Caco-2 (cell line): Measurements from ENCODE around the gene KIRREL3. TPM values are rescaled to one million over a fixed set of nuclear protein-coding genes. Genes with fewer than 3 reads are reported as not detected.

ENCODE experiments used
- BruUV-seq: library from RNA; stranded (reverse); fragments of 400-500 nt; replicated peaks from 2 replicates; lab custom pipeline; 2021; lab: Mats Ljungman, UMichigan
- CTCF ChIA-PET: fragments of 300-600 bp; sonication (Branson Sonifier 250); formaldehyde crosslinking; loops from one replicate; lab custom pipeline; 2022; ENCODE audit warnings: antibody characterized with exemption; lab: Charles Lee
- POLR2A ChIA-PET: fragments of 300-600 bp; sonication (Branson Sonifier 250); formaldehyde crosslinking; loops from one replicate; lab custom pipeline; 2022; ENCODE audit warnings: antibody characterized with exemption; lab: Charles Lee
- DNase-seq, 2 experiments: peaks; one replicate each; pipeline versions ENCODE4 v3.0.0 to v3.0.0-alpha.2; 2020 to 2022
- H3K27me3 ChIP-seq: replicated peaks from 2 replicates; pipeline ENCODE4 v1.6.0; 2011; ENCODE audit warnings: low read length; ENCODE audit not compliant: control insufficient read depth, insufficient read depth
- H3K36me3 ChIP-seq: 2 replicates; pipeline ENCODE4 v1.5.1; 2011; ENCODE audit warnings: low read length; ENCODE audit not compliant: control insufficient read depth, insufficient read depth
- H3K4me1 ChIP-seq: fragments of 250-450 bp; sonication (Bioruptor Pico); 2 replicates; pipeline ENCODE4 v1.5.1; 2020; ENCODE audit warnings: mild to moderate bottlenecking
- H3K4me3 ChIP-seq: 2 replicates; pipeline ENCODE4 v1.5.1; 2011; ENCODE audit warnings: low read depth, mild to moderate bottlenecking, control low read depth, low read length
- H3K9me3 ChIP-seq: fragments of 250-450 bp; sonication (Bioruptor Pico); 2 replicates; pipeline ENCODE4 v1.5.1; 2020; ENCODE audit warnings: mild to moderate bottlenecking, moderate library complexity
- H3K27ac Mint-ChIP-seq: one replicate; pipeline ENCODE4 v1.8.0; 2022; ENCODE audit warnings: mixed read lengths; ENCODE audit not compliant: unreplicated experiment
- H3K27me3 Mint-ChIP-seq: one replicate; pipeline ENCODE4 v1.8.0; 2022; ENCODE audit warnings: mixed read lengths; ENCODE audit not compliant: insufficient read depth, unreplicated experiment
- H3K36me3 Mint-ChIP-seq: one replicate; pipeline ENCODE4 v1.8.0; 2022; ENCODE audit warnings: mild to moderate bottlenecking, mixed read lengths; ENCODE audit not compliant: insufficient read depth, unreplicated experiment
- H3K4me1 Mint-ChIP-seq: one replicate; pipeline ENCODE4 v1.8.0; 2022; ENCODE audit warnings: low read depth, mixed read lengths; ENCODE audit not compliant: unreplicated experiment
- H3K4me3 Mint-ChIP-seq: one replicate; pipeline ENCODE4 v1.8.0; 2022; ENCODE audit warnings: mild to moderate bottlenecking, moderate library complexity, mixed read lengths; ENCODE audit not compliant: unreplicated experiment
- H3K9me3 Mint-ChIP-seq: one replicate; pipeline ENCODE4 v1.8.0; 2022; ENCODE audit warnings: mixed read lengths; ENCODE audit not compliant: unreplicated experiment
- intact Hi-C: fragments of 100-400 bp; cut with micrococcal nuclease; formaldehyde crosslinking; loops from one replicate; pipeline ENCODE4 v1.10.0; 2022; ENCODE audit not compliant: unreplicated experiment
- total RNA-seq: library from RNA; stranded (reverse); gene quantifications from 2 replicates; pipeline ENCODE4 v1.2.3, GENCODE V29; 2022
- TF ChIP-seq, protein P1 (sequence below), 2 experiments: fragments of 200-600 bp in 1 of 2; IDR thresholded peaks; 1 replicate in 1 of 2; 2 replicates in 1 of 2; pipeline versions ENCODE4 v1.5.1 to v1.8.0; 2011 to 2022; ENCODE audit warnings: antibody characterized with exemption in 1 of 2, control low read depth in 1 of 2, inconsistent platforms in 1 of 2, low read depth in 1 of 2, low read length in 1 of 2, mild to moderate bottlenecking in 1 of 2, moderate library complexity in 1 of 2; ENCODE audit not compliant: insufficient read depth in 1 of 2, severe bottlenecking in 1 of 2, unreplicated experiment in 1 of 2

KIRREL3 gene
- total RNA-seq, 1 experiment from 2014 or later = not detected

DNA sequence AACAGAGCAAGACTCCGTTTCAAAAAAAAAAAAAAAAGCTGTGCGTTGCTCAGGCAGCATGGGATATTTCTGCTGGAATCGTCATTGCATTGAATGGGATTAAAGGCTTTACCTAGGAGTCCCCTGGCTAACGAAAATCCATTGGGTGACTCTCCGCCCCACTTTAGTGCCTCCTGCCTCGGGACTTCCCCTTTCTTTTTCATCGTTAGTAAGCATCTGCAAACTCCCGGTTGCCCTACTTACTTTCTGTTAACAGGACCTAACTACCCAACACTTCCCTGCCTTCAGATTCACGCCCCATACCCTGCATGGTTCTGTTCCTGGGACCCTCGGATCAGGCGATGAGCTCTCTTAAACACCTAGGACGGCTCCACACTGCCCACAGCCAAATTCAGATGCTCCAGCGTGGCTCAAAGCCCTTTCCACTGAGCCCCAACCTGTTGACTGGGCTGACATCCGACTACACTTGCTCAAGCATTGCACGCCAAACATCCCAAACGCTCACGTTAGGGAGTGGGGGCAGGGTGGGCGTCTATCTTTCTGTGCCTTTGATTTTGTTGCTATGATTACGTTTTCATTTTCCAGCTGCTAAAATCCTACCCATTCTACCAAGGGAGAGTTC is 501.3 kb downstream of the KIRREL3 start:
- no peak overlapping the region for H3K4me3 ChIP-seq
- Mint-ChIP-seq H3K4me3 (no peak overlapping the region), H3K36me3 (no peaks in the 10 kb centered on the region), H3K4me1 (no peaks in the 10 kb centered on the region), H3K9me3 (no peaks in the 10 kb centered on the region), H3K27ac (no peak overlapping the region), H3K27me3 (peaks cover 37% of the 10 kb centered on the region)
- TF ChIP-seq, protein P1, sequence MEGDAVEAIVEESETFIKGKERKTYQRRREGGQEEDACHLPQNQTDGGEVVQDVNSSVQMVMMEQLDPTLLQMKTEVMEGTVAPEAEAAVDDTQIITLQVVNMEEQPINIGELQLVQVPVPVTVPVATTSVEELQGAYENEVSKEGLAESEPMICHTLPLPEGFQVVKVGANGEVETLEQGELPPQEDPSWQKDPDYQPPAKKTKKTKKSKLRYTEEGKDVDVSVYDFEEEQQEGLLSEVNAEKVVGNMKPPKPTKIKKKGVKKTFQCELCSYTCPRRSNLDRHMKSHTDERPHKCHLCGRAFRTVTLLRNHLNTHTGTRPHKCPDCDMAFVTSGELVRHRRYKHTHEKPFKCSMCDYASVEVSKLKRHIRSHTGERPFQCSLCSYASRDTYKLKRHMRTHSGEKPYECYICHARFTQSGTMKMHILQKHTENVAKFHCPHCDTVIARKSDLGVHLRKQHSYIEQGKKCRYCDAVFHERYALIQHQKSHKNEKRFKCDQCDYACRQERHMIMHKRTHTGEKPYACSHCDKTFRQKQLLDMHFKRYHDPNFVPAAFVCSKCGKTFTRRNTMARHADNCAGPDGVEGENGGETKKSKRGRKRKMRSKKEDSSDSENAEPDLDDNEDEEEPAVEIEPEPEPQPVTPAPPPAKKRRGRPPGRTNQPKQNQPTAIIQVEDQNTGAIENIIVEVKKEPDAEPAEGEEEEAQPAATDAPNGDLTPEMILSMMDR (IDR thresholded peaks at IDR 0.05; ENCODE audit: insufficient read depth in 1 of 2, low read depth in 1 of 2, low read length in 1 of 2, severe bottlenecking in 1 of 2, unreplicated experiment in 1 of 2) = no peak
- CTCF ChIA-PET = interaction anchor here (0.6 kb wide), 1 partner anchor 87 kb away, joined by 3 read pairs; no protein-coding TSS in a partner anchor
- no TSS peak for BruUV-seq
- H3K9me3 ChIP-seq = peaks cover 1% of the 10 kb centered on the region; the same call in 1 of the 2 replicates
- H3K27me3 ChIP-seq = peaks cover 10% of the 10 kb centered on the region
- POLR2A ChIA-PET = no interaction called here
- no peak for DNase-seq
- no peaks in the 10 kb centered on the region for H3K36me3 ChIP-seq
- intact Hi-C loops = no loop called here
- no peaks in the 10 kb centered on the region for H3K4me1 ChIP-seq

DNA sequence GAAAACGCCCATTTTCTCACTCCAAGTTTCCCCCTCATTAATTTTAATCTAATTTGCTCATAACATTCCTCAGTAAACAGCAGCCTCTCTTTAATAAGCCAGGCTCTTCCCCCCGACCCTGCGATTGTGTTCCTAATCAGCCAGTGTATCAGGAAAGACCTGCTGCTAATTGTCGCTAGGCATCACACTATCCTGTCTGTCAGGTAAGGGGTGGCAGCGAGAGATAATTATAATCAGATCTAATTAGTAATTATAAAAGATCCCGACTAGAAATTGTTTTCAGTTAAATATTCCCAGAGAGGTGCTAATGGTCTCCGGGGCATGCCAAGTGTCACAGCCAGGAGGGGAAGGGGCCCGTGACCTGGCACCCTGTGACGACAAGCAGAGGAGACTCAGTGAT is 502.3 kb downstream of the KIRREL3 start:
- TF ChIP-seq, protein P1 (IDR thresholded peaks at IDR 0.05; ENCODE audit: insufficient read depth in 1 of 2, low read depth in 1 of 2, low read length in 1 of 2, severe bottlenecking in 1 of 2, unreplicated experiment in 1 of 2) = no peak
- H3K4me1 ChIP-seq = no peaks in the 10 kb centered on the region
- no peaks in the 10 kb centered on the region for H3K36me3 ChIP-seq
- Mint-ChIP-seq H3K9me3 (no peaks in the 10 kb centered on the region), H3K4me3 (no peak overlapping the region), H3K27me3 (peaks cover 35% of the 10 kb centered on the region), H3K27ac (no peak overlapping the region), H3K36me3 (no peaks in the 10 kb centered on the region), H3K4me1 (no peaks in the 10 kb centered on the region)
- H3K27me3 ChIP-seq = peaks cover 10% of the 10 kb centered on the region
- H3K9me3 ChIP-seq = no peaks in the 10 kb centered on the region
- DNase-seq = no peak
- POLR2A ChIA-PET = no interaction called here
- CTCF ChIA-PET = interaction anchor here (0.6 kb wide), 1 partner anchor 33 kb away, joined by 5 read pairs; no protein-coding TSS in a partner anchor
- no peak overlapping the region for H3K4me3 ChIP-seq
- intact Hi-C loops = no loop called here
- no TSS peak for BruUV-seq

DNA sequence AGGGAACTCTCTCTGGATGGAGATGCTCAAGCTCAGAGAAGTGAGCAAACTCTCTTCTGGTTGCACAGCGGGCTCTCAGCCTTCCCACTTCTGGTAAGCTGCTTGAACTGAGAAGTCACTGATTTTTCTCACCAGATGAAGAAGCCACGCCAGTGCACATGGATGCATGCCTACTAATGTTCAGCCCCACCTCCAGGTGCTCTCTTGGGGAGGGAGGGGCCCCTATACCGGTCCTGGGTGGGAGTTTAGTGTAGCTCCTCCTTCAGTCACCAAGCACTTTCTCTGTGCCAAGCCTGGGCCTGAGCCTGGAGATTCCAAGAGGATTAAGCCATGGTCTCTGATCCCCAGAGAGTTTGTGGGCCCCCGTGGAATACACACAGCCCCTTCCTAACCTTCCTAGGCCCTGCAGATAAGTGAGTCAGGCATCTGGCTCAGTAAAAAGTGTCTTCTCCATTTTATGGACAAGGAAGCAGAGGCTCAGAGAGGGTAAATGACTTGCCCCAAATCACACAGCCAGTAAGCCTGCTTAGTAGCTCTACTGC is 502.9 kb downstream of the KIRREL3 start:
- Histone ChIP-seq H3K36me3 (no peaks in the 10 kb centered on the region), H3K4me3 (no peak overlapping the region), H3K9me3 (no peaks in the 10 kb centered on the region), H3K4me1 (no peaks in the 10 kb centered on the region), H3K27me3 (peaks cover 10% of the 10 kb centered on the region)
- no peaks in the 10 kb centered on the region for H3K4me1 Mint-ChIP-seq
- no peak overlapping the region for H3K4me3 Mint-ChIP-seq
- H3K27ac Mint-ChIP-seq = no peak overlapping the region
- H3K36me3 Mint-ChIP-seq = no peaks in the 10 kb centered on the region
- H3K9me3 Mint-ChIP-seq = no peaks in the 10 kb centered on the region
- POLR2A ChIA-PET = no interaction called here
- peaks cover 32% of the 10 kb centered on the region for H3K27me3 Mint-ChIP-seq
- TF ChIP-seq, protein P1 (IDR thresholded peaks at IDR 0.05; ENCODE audit: insufficient read depth in 1 of 2, low read depth in 1 of 2, low read length in 1 of 2, severe bottlenecking in 1 of 2, unreplicated experiment in 1 of 2) = no peak
- CTCF ChIA-PET = interaction anchor here (0.6 kb wide), 1 partner anchor 32 kb away, joined by 5 read pairs; no protein-coding TSS in a partner anchor
- intact Hi-C loops = no loop called here
- DNase-seq = no peak
- BruUV-seq = no TSS peak
